Progenitor cell of endocrine pancreas (in vitro differentiated cells): Measurements from ENCODE around the gene LDLRAD4. TPM values are rescaled to one million over a fixed set of nuclear protein-coding genes. Genes with fewer than 3 reads are reported as not detected.

Experiments used
- DNase-seq: peaks from one replicate; pipeline ENCODE4 v3.0.0; 2021; ENCODE audit warnings: low spot score; ENCODE audit not compliant: unreplicated experiment
- H3K27ac Mint-ChIP-seq: 2 replicates; pipeline ENCODE4 v1.8.0; 2021; ENCODE audit warnings: mild to moderate bottlenecking, moderate library complexity, mixed read lengths
- H3K27me3 Mint-ChIP-seq: 2 replicates; pipeline ENCODE4 v1.8.0; 2021; ENCODE audit warnings: mixed read lengths
- H3K36me3 Mint-ChIP-seq: 2 replicates; pipeline ENCODE4 v1.8.0; 2022; ENCODE audit warnings: mixed read lengths; ENCODE audit not compliant: insufficient read depth
- H3K4me1 Mint-ChIP-seq: 2 replicates; pipeline ENCODE4 v1.8.0; 2021; ENCODE audit warnings: low read depth, mixed read lengths
- H3K4me3 Mint-ChIP-seq: 2 replicates; pipeline ENCODE4 v1.8.0; 2021; ENCODE audit warnings: low read depth, mild to moderate bottlenecking, moderate library complexity, mixed read lengths
- H3K9me3 Mint-ChIP-seq: 2 replicates; pipeline ENCODE4 v1.8.0; 2021; ENCODE audit warnings: low read depth, mixed read lengths
- CTCF ChIP-seq: fragments of 200-600 bp; sonication (generic); IDR thresholded peaks from one replicate; pipeline ENCODE4 v1.5.0; 2021; ENCODE audit warnings: antibody characterized with exemption, mild to moderate bottlenecking; ENCODE audit not compliant: unreplicated experiment
- total RNA-seq: library from RNA; stranded (reverse); gene quantifications from 2 replicates; pipeline ENCODE4 v1.2.1, GENCODE V29; 2021

Gene LDLRAD4
- total RNA-seq, 1 donor from 2014 or later = 3.8 TPM

GRCh38 chr18:13539843-13540476 lies 321.4 kb downstream of the LDLRAD4 start:
- H3K36me3 Mint-ChIP-seq = no peaks in the 10 kb centered on the region
- no peaks in the 10 kb centered on the region for H3K9me3 Mint-ChIP-seq
- H3K4me1 Mint-ChIP-seq = peaks cover 29% of the 10 kb centered on the region
- DNase-seq = no peak
- no peak for TF ChIP-seq CTCF
- H3K4me3 Mint-ChIP-seq = no peak overlapping the region
- no peaks in the 10 kb centered on the region for H3K27me3 Mint-ChIP-seq
- H3K27ac Mint-ChIP-seq = no peak overlapping the region

GRCh38 chr18:13540477-13541182 lies 322.1 kb downstream of the LDLRAD4 start:
- no peaks in the 10 kb centered on the region for H3K27me3 Mint-ChIP-seq
- H3K9me3 Mint-ChIP-seq = no peaks in the 10 kb centered on the region
- DNase-seq = no peak
- H3K36me3 Mint-ChIP-seq = no peaks in the 10 kb centered on the region
- H3K4me3 Mint-ChIP-seq = no peak overlapping the region
- no peak for TF ChIP-seq CTCF
- H3K27ac Mint-ChIP-seq = no peak overlapping the region
- peaks cover 29% of the 10 kb centered on the region for H3K4me1 Mint-ChIP-seq

GRCh38 chr18:13541621-13542519 lies 323.3 kb downstream of the LDLRAD4 start:
- Mint-ChIP-seq H3K27me3 (no peaks in the 10 kb centered on the region), H3K27ac (peak overlapping the region; percentile 89), H3K4me3 (no peak overlapping the region), H3K9me3 (no peaks in the 10 kb centered on the region), H3K4me1 (peaks cover 29% of the 10 kb centered on the region), H3K36me3 (no peaks in the 10 kb centered on the region)
- TF ChIP-seq CTCF = no peak
- DNase-seq = no peak

GRCh38 chr18:13542520-13542847 lies 323.9 kb downstream of the LDLRAD4 start:
- TF ChIP-seq CTCF = no peak

GRCh38 chr18:13543144-13543543 lies 324.6 kb downstream of the LDLRAD4 start:
- TF ChIP-seq CTCF = no peak
- H3K27me3 Mint-ChIP-seq = no peaks in the 10 kb centered on the region
- H3K4me3 Mint-ChIP-seq = no peak overlapping the region
- DNase-seq = no peak
- H3K4me1 Mint-ChIP-seq = peaks cover 26% of the 10 kb centered on the region
- H3K27ac Mint-ChIP-seq = no peak overlapping the region
- H3K9me3 Mint-ChIP-seq = no peaks in the 10 kb centered on the region
- no peaks in the 10 kb centered on the region for H3K36me3 Mint-ChIP-seq

More at GRCh38 chr18:13542520-13542847, 323.9 kb downstream of the LDLRAD4 start:
- Mint-ChIP-seq H3K9me3 (no peaks in the 10 kb centered on the region), H3K27me3 (no peaks in the 10 kb centered on the region), H3K27ac (peak overlapping the region; percentile 89), H3K4me1 (peaks cover 29% of the 10 kb centered on the region), H3K36me3 (no peaks in the 10 kb centered on the region), H3K4me3 (no peak overlapping the region)
- DNase-seq = no peak
